Loucy (cell line): Measurements from ENCODE around the gene FBP2.

ENCODE experiments used
- H2AFZ ChIP-seq: fragments of 200-600 bp; sonication (generic); 2 replicates; pipeline ENCODE4 v1.6.0; 2016; ENCODE audit warnings: antibody characterized with exemption, mild to moderate bottlenecking, low read length, moderate library complexity
- H3F3A ChIP-seq: fragments of 200-600 bp; 2 replicates; pipeline ENCODE4 v1.6.0; 2016; ENCODE audit warnings: antibody characterized with exemption, low read depth, mild to moderate bottlenecking
- H3K27me3 ChIP-seq: fragments of 200-600 bp; sonication (generic); 2 replicates; pipeline ENCODE4 v1.6.1; 2014; ENCODE audit warnings: low read length, mild to moderate bottlenecking; ENCODE audit not compliant: insufficient read depth, poor library complexity, severe bottlenecking
- H3K36me3 ChIP-seq: fragments of 200-600 bp; sonication (generic); 2 replicates; pipeline ENCODE4 v1.6.1; 2016; ENCODE audit warnings: low read length; ENCODE audit not compliant: insufficient read depth
- H3K4me1 ChIP-seq: fragments of 200-600 bp; sonication (generic); 2 replicates; pipeline ENCODE4 v1.5.1; 2014; ENCODE audit warnings: low read length, mild to moderate bottlenecking; ENCODE audit not compliant: insufficient read depth, poor library complexity, severe bottlenecking
- H3K4me2 ChIP-seq: fragments of 200-600 bp; sonication (generic); 2 replicates; pipeline ENCODE4 v1.6.0; 2014; ENCODE audit warnings: antibody characterized with exemption, low read length, low read depth, mild to moderate bottlenecking; ENCODE audit not compliant: poor library complexity, severe bottlenecking
- H3K4me3 ChIP-seq: fragments of 200-600 bp; sonication (generic); 2 replicates; pipeline ENCODE4 v1.5.1; 2014; ENCODE audit warnings: low read length, mild to moderate bottlenecking, mixed read lengths; ENCODE audit not compliant: poor library complexity, severe bottlenecking
- H3K79me2 ChIP-seq: fragments of 200-600 bp; sonication (generic); 2 replicates; pipeline ENCODE4 v1.6.1; 2014; ENCODE audit warnings: low read length; ENCODE audit not compliant: insufficient read depth
- H3K9ac ChIP-seq: fragments of 200-600 bp; sonication (generic); 2 replicates; pipeline ENCODE4 v1.6.0; 2014; ENCODE audit warnings: mild to moderate bottlenecking, low read depth, low read length, moderate library complexity; ENCODE audit not compliant: poor library complexity, severe bottlenecking
- H3K9me2 ChIP-seq: fragments of 200-600 bp; sonication (generic); replicated peaks from 2 replicates; pipeline ENCODE4 v1.6.1; 2016; ENCODE audit warnings: low read depth, low read length, mixed read lengths
- H3K9me3 ChIP-seq: fragments of 200-600 bp; sonication (generic); 2 replicates; pipeline ENCODE4 v1.6.1; 2014; ENCODE audit warnings: mild to moderate bottlenecking, antibody characterized with exemption, low read length, low read depth; ENCODE audit not compliant: insufficient read depth
- H4K20me1 ChIP-seq: fragments of 200-600 bp; sonication (generic); 2 replicates; pipeline ENCODE4 v1.6.0; 2014; ENCODE audit warnings: antibody characterized with exemption, low read length, mild to moderate bottlenecking; ENCODE audit not compliant: insufficient read depth, poor library complexity, severe bottlenecking
- CTCF ChIP-seq: fragments of 200-600 bp; sonication (generic); conservative IDR thresholded peaks from 2 replicates; pipeline ENCODE4 v1.5.1; 2014; ENCODE audit warnings: mild to moderate bottlenecking, antibody characterized with exemption, low read length
- EZH2phosphoT487 ChIP-seq: fragments of 200-600 bp; IDR thresholded peaks from 2 replicates; pipeline ENCODE4 v1.6.1; 2018; ENCODE audit warnings: antibody characterized with exemption, mild to moderate bottlenecking, moderate library complexity, borderline replicate concordance

The FBP2 gene

GRCh38 chr9:94588681-94589080 lies 4.9 kb downstream of the FBP2 start:
- Histone ChIP-seq H3K27me3 (no peaks in the 10 kb centered on the region), H3K4me2 (no peak overlapping the region), H3K9me3 (no peaks in the 10 kb centered on the region)

GRCh38 chr9:94586814-94587213 lies 6.8 kb downstream of the FBP2 start:
- Histone ChIP-seq H3K9me2 (no peaks in the 10 kb centered on the region), H3K4me3 (no peak overlapping the region), H2AFZ (no peak overlapping the region), H3K9me3 (no peaks in the 10 kb centered on the region), H3K9ac (no peak overlapping the region), H3K4me2 (peak overlapping the region; percentile 40), H3K79me2 (no peaks in the 10 kb centered on the region), H3K27me3 (no peaks in the 10 kb centered on the region), H3K4me1 (peaks cover 7% of the 10 kb centered on the region), H3F3A (no peaks in the 10 kb centered on the region), H4K20me1 (no peaks in the 10 kb centered on the region), H3K36me3 (no peaks in the 10 kb centered on the region)
- TF ChIP-seq CTCF (no peak), EZH2phosphoT487 (no peak)

More at GRCh38 chr9:94588681-94589080, 4.9 kb downstream of the FBP2 start:
- TF ChIP-seq EZH2phosphoT487: no peak
- no peak for TF ChIP-seq CTCF
- Histone ChIP-seq H3K9ac (no peak overlapping the region), H3K4me1 (peaks cover 7% of the 10 kb centered on the region), H3K36me3 (no peaks in the 10 kb centered on the region), H3K9me2 (no peaks in the 10 kb centered on the region), H4K20me1 (no peaks in the 10 kb centered on the region), H3K79me2 (no peaks in the 10 kb centered on the region), H3F3A (no peaks in the 10 kb centered on the region), H2AFZ (no peak overlapping the region), H3K4me3 (no peak overlapping the region)

GRCh38 chr9:94586316-94586715 lies 7.3 kb downstream of the FBP2 start:
- no peaks in the 10 kb centered on the region for H4K20me1 ChIP-seq
- H3K4me1 ChIP-seq: peaks cover 7% of the 10 kb centered on the region
- no peak overlapping the region for H3K9ac ChIP-seq
- H3K4me3 ChIP-seq: no peak overlapping the region
- H3K9me3 ChIP-seq: no peaks in the 10 kb centered on the region
- H3F3A ChIP-seq: no peaks in the 10 kb centered on the region
- H3K36me3 ChIP-seq: no peaks in the 10 kb centered on the region
- H2AFZ ChIP-seq: no peak overlapping the region
- no peaks in the 10 kb centered on the region for H3K79me2 ChIP-seq
- H3K4me2 ChIP-seq: peak overlapping the region; percentile 40
- no peak for TF ChIP-seq EZH2phosphoT487
- no peak for TF ChIP-seq CTCF
- H3K9me2 ChIP-seq: no peaks in the 10 kb centered on the region
- H3K27me3 ChIP-seq: no peaks in the 10 kb centered on the region
